WTC11 (cell line): ENCODE results near the gene RSAD1. TPM values are rescaled to one million over a fixed set of nuclear protein-coding genes. Genes with fewer than 3 reads are reported as not detected.

Experiments
- ATAC-seq: fragments of 200-7000 bp; cut with Tn5 transposase; 2 replicates; pipeline ENCODE4 v1.10.0; 2021; ENCODE audit warnings: mild to moderate bottlenecking, moderate library complexity
- CTCF ChIA-PET: fragments of 300-600 bp; sonication (Branson Sonifier 250); formaldehyde crosslinking; loops from one replicate; lab custom pipeline; 2021; ENCODE audit warnings: antibody characterized with exemption; lab: Charles Lee
- POLR2A ChIA-PET: fragments of 350-600 bp; sonication (Branson Sonifier 250); formaldehyde crosslinking; loops from one replicate; lab custom pipeline; 2021; ENCODE audit warnings: antibody characterized with exemption; lab: Charles Lee
- DNase-seq: peaks from one replicate; pipeline ENCODE4 v3.0.0; 2021; ENCODE audit warnings: low spot score
- H3K27ac Mint-ChIP-seq: 2 replicates; pipeline ENCODE4 v1.8.0; 2021; ENCODE audit warnings: mixed read lengths
- H3K27me3 Mint-ChIP-seq: 2 replicates; pipeline ENCODE4 v1.8.0; 2021; ENCODE audit warnings: low read depth, mild to moderate bottlenecking, moderate library complexity, mixed read lengths
- H3K36me3 Mint-ChIP-seq: 2 replicates; pipeline ENCODE4 v1.8.0; 2021; ENCODE audit warnings: mixed read lengths
- H3K4me1 Mint-ChIP-seq: 2 replicates; pipeline ENCODE4 v1.8.0; 2022; ENCODE audit warnings: mixed read lengths
- H3K4me3 Mint-ChIP-seq: 2 replicates; pipeline ENCODE4 v1.8.0; 2021; ENCODE audit warnings: mild to moderate bottlenecking, moderate library complexity, mixed read lengths
- H3K9me3 Mint-ChIP-seq: 2 replicates; pipeline ENCODE4 v1.8.0; 2021; ENCODE audit warnings: mixed read lengths
- CBFB ChIP-seq: sonication (generic); formaldehyde crosslinking; IDR thresholded peaks from 2 replicates; pipeline ENCODE4 v1.8.1; 2022; ENCODE audit warnings: mild to moderate bottlenecking, low read depth, missing genetic modification reagents
- E2F1 ChIP-seq: sonication (generic); formaldehyde crosslinking; IDR thresholded peaks from 2 replicates; pipeline ENCODE4 v1.8.0; 2022; ENCODE audit warnings: mild to moderate bottlenecking, missing genetic modification reagents
- E2F5 ChIP-seq: sonication (generic); formaldehyde crosslinking; IDR thresholded peaks from 2 replicates; pipeline ENCODE4 v1.8.1; 2022; ENCODE audit warnings: mild to moderate bottlenecking, moderate library complexity, missing genetic modification reagents
- JUN ChIP-seq: sonication (generic); formaldehyde crosslinking; IDR thresholded peaks from 2 replicates; pipeline ENCODE4 v1.8.0; 2023; ENCODE audit warnings: mild to moderate bottlenecking, missing genetic modification reagents
- OVOL2 ChIP-seq: fragments of 250-450 bp; sonication (Bioruptor Pico); IDR thresholded peaks from 2 replicates; pipeline ENCODE4 v1.9.0; 2021; ENCODE audit warnings: mild to moderate bottlenecking, borderline replicate concordance
- RORB ChIP-seq: fragments of 250-450 bp; sonication (Bioruptor Pico); IDR thresholded peaks from 2 replicates; pipeline ENCODE4 v1.9.0; 2021; ENCODE audit warnings: mild to moderate bottlenecking
- SMAD4 ChIP-seq: sonication (generic); formaldehyde crosslinking; IDR thresholded peaks from 2 replicates; pipeline ENCODE4 v1.8.0; 2022; ENCODE audit warnings: mild to moderate bottlenecking, missing genetic modification reagents
- USF1 ChIP-seq: sonication (generic); formaldehyde crosslinking; IDR thresholded peaks from 2 replicates; pipeline ENCODE4 v1.8.0; 2022; ENCODE audit warnings: mild to moderate bottlenecking, missing genetic modification reagents
- ZNF512 ChIP-seq: sonication (generic); formaldehyde crosslinking; IDR thresholded peaks from 2 replicates; pipeline ENCODE4 v1.8.1; 2022; ENCODE audit warnings: missing genetic modification reagents, borderline replicate concordance
- total RNA-seq: library from RNA; stranded (reverse); gene quantifications from 3 replicates; pipeline ENCODE4 v1.2.3, GENCODE V29; 2021
- TF ChIP-seq, protein P1 (sequence below): fragments of 200-600 bp; IDR thresholded peaks from 2 replicates; pipeline ENCODE4 v1.8.0; 2022; ENCODE audit warnings: antibody characterized with exemption
- TF ChIP-seq, protein P2 (sequence below): sonication (generic); formaldehyde crosslinking; IDR thresholded peaks from 2 replicates; pipeline ENCODE4 v1.8.1; 2023; ENCODE audit warnings: mild to moderate bottlenecking, moderate library complexity, missing genetic modification reagents
- TF ChIP-seq, protein P3 (sequence below): sonication (generic); formaldehyde crosslinking; IDR thresholded peaks from 2 replicates; pipeline ENCODE4 v1.8.0; 2022; ENCODE audit warnings: missing genetic modification reagents
- TF ChIP-seq, protein P4 (sequence below): sonication (generic); formaldehyde crosslinking; IDR thresholded peaks from 2 replicates; pipeline ENCODE4 v1.8.1; 2022; ENCODE audit warnings: low read depth, missing genetic modification reagents, borderline replicate concordance

The RSAD1 gene
- total RNA-seq, 1 experiment from 2014 or later, result 35.1 TPM

DNA sequence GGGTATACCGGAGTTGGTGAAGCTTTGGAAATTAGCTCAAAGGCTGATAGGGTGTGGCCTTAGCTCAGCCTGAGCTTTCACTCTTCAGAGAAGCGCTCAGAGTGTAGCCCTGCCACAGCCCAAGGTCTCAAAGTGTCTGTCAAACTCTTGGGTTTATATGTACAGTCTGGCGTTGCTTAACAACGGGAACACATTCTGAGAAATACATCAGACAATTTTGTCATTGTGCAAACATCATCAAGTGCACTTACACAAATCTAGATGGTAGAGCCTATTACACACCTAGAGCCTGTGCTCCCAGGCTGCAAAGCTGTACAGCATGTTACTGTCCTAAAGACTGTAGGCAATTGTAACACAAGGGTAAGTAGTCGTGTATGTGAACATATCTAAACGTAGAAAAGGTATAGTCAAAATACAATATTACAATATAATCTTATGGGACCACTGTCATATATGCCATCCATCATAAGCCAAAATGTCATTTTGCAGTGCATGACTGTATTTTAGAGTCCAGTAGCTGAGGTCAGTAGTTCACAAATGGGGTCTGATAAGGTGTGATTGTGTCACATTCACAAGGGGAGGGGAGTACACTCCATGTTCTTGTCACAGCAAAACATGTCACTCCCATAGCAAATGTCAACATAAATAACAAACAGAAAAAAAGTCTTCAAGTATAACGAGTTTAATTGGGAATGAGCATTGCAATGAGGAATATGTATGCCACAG lies 30.6 kb upstream of the RSAD1 start (continued):
- TF ChIP-seq E2F1 (CRISPR knock-in tag) (no peak), USF1 (CRISPR knock-in tag) (no peak)
- TF ChIP-seq, protein P1, sequence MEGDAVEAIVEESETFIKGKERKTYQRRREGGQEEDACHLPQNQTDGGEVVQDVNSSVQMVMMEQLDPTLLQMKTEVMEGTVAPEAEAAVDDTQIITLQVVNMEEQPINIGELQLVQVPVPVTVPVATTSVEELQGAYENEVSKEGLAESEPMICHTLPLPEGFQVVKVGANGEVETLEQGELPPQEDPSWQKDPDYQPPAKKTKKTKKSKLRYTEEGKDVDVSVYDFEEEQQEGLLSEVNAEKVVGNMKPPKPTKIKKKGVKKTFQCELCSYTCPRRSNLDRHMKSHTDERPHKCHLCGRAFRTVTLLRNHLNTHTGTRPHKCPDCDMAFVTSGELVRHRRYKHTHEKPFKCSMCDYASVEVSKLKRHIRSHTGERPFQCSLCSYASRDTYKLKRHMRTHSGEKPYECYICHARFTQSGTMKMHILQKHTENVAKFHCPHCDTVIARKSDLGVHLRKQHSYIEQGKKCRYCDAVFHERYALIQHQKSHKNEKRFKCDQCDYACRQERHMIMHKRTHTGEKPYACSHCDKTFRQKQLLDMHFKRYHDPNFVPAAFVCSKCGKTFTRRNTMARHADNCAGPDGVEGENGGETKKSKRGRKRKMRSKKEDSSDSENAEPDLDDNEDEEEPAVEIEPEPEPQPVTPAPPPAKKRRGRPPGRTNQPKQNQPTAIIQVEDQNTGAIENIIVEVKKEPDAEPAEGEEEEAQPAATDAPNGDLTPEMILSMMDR, result no peak

GRCh38 chr17:50448643-50449042 lies 30.0 kb upstream of the RSAD1 start:
- Mint-ChIP-seq H3K9me3 (no peaks in the 10 kb centered on the region), H3K27me3 (no peaks in the 10 kb centered on the region), H3K36me3 (no peaks in the 10 kb centered on the region), H3K4me3 (no peak overlapping the region), H3K4me1 (peaks cover 2% of the 10 kb centered on the region), H3K27ac (no peak overlapping the region)
- ChIA-PET CTCF (no interaction called here), POLR2A (no interaction called here)
- ATAC-seq (no peak), DNase-seq (no peak)
- TF ChIP-seq, protein P2, sequence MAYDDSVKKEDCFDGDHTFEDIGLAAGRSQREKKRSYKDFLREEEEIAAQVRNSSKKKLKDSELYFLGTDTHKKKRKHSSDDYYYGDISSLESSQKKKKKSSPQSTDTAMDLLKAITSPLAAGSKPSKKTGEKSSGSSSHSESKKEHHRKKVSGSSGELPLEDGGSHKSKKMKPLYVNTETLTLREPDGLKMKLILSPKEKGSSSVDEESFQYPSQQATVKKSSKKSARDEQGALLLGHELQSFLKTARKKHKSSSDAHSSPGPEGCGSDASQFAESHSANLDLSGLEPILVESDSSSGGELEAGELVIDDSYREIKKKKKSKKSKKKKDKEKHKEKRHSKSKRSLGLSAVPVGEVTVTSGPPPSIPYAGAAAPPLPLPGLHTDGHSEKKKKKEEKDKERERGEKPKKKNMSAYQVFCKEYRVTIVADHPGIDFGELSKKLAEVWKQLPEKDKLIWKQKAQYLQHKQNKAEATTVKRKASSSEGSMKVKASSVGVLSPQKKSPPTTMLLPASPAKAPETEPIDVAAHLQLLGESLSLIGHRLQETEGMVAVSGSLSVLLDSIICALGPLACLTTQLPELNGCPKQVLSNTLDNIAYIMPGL, result no peak
- TF ChIP-seq, protein P3, sequence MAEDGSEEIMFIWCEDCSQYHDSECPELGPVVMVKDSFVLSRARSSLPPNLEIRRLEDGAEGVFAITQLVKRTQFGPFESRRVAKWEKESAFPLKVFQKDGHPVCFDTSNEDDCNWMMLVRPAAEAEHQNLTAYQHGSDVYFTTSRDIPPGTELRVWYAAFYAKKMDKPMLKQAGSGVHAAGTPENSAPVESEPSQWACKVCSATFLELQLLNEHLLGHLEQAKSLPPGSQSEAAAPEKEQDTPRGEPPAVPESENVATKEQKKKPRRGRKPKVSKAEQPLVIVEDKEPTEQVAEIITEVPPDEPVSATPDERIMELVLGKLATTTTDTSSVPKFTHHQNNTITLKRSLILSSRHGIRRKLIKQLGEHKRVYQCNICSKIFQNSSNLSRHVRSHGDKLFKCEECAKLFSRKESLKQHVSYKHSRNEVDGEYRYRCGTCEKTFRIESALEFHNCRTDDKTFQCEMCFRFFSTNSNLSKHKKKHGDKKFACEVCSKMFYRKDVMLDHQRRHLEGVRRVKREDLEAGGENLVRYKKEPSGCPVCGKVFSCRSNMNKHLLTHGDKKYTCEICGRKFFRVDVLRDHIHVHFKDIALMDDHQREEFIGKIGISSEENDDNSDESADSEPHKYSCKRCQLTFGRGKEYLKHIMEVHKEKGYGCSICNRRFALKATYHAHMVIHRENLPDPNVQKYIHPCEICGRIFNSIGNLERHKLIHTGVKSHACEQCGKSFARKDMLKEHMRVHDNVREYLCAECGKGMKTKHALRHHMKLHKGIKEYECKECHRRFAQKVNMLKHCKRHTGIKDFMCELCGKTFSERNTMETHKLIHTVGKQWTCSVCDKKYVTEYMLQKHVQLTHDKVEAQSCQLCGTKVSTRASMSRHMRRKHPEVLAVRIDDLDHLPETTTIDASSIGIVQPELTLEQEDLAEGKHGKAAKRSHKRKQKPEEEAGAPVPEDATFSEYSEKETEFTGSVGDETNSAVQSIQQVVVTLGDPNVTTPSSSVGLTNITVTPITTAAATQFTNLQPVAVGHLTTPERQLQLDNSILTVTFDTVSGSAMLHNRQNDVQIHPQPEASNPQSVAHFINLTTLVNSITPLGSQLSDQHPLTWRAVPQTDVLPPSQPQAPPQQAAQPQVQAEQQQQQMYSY (CRISPR knock-in tag), result no peak
- TF ChIP-seq ZNF512 (no peak), CBFB (CRISPR knock-in tag) (no peak), JUN (no peak), E2F5 (CRISPR knock-in tag) (no peak), SMAD4 (CRISPR knock-in tag) (no peak), OVOL2 (no peak), RORB (CRISPR knock-in tag) (no peak)
- TF ChIP-seq, protein P4, sequence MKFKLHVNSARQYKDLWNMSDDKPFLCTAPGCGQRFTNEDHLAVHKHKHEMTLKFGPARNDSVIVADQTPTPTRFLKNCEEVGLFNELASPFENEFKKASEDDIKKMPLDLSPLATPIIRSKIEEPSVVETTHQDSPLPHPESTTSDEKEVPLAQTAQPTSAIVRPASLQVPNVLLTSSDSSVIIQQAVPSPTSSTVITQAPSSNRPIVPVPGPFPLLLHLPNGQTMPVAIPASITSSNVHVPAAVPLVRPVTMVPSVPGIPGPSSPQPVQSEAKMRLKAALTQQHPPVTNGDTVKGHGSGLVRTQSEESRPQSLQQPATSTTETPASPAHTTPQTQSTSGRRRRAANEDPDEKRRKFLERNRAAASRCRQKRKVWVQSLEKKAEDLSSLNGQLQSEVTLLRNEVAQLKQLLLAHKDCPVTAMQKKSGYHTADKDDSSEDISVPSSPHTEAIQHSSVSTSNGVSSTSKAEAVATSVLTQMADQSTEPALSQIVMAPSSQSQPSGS (CRISPR knock-in tag), result no peak
